Stimulated activated CD8-positive, alpha-beta memory T cell treated with anti-CD3 and anti-CD28 coated beads, Interleukin-4, amount 100 ng/mL, for 24 hours (primary cell): ENCODE results near the gene PWP2.
A peak's percentile ranks its signal among the peaks of the same experiment; 100 is the strongest.
"Not testable (repeated sequence)": the region's sequence is repeated elsewhere in the genome, so short reads cannot be mapped to it uniquely, and the experiment has no call there.

Source experiments
- DNase-seq: peaks from one replicate; pipeline ENCODE4 v3.0.0-alpha.2; 2020; ENCODE audit warnings: low read depth

Gene PWP2

GRCh38 chr21:44138039-44138438 lies 30.8 kb downstream of the PWP2 start:
- DNase-seq, result peak; percentile 11

GRCh38 chr21:44139787-44140551 lies 32.8 kb downstream of the PWP2 start:
- not testable (repeated sequence) for DNase-seq

GRCh38 chr21:44140552-44140932 lies 33.3 kb downstream of the PWP2 start:
- not testable (repeated sequence) for DNase-seq

- not testable (repeated sequence) for DNase-seq
Measured at GRCh38 chr21:44142470-44142869, 35.3 kb downstream of the PWP2 start.

- DNase-seq, result peak; percentile 15
Measured at GRCh38 chr21:44143380-44143779, 36.2 kb downstream of the PWP2 start.

- DNase-seq, result not testable (repeated sequence)
Measured at GRCh38 chr21:44143996-44144395, 36.8 kb downstream of the PWP2 start.

- DNase-seq, result not testable (repeated sequence)
Measured at GRCh38 chr21:44144784-44145602, 37.8 kb downstream of the PWP2 start.

- DNase-seq, result not testable (repeated sequence)
Measured at GRCh38 chr21:44145616-44146015, 38.4 kb downstream of the PWP2 start.

- DNase-seq, result not testable (repeated sequence)
Measured at GRCh38 chr21:44147108-44147507, 39.9 kb downstream of the PWP2 start.

GRCh38 chr21:44150255-44150654 lies 43.1 kb downstream of the PWP2 start:
- DNase-seq, result not testable (repeated sequence)

GRCh38 chr21:44153214-44153888 lies 46.2 kb downstream of the PWP2 start:
- not testable (repeated sequence) for DNase-seq

GRCh38 chr21:44153889-44154228 lies 46.7 kb downstream of the PWP2 start:
- peak; percentile 15 for DNase-seq

GRCh38 chr21:44154816-44155230 lies 47.6 kb downstream of the PWP2 start:
- DNase-seq, result not testable (repeated sequence)

- peak; percentile 24 for DNase-seq
Measured at GRCh38 chr21:44155231-44155993, 48.2 kb downstream of the PWP2 start.

- not testable (repeated sequence) for DNase-seq
Measured at GRCh38 chr21:44155994-44156380, 48.8 kb downstream of the PWP2 start.

GRCh38 chr21:44157439-44158081 lies 50.4 kb downstream of the PWP2 start:
- DNase-seq, result not testable (repeated sequence)

- not testable (repeated sequence) for DNase-seq
Measured at GRCh38 chr21:44158082-44158468, 50.9 kb downstream of the PWP2 start.

GRCh38 chr21:44159349-44160297 lies 52.4 kb downstream of the PWP2 start:
- DNase-seq, result not testable (repeated sequence)

GRCh38 chr21:44160298-44160672 lies 53.1 kb downstream of the PWP2 start:
- DNase-seq, result not testable (repeated sequence)

GRCh38 chr21:44160821-44161220 lies 53.6 kb downstream of the PWP2 start:
- not testable (repeated sequence) for DNase-seq
